Fibroblast of gingiva (primary cell): ENCODE measurements around the gene MACROH2A1.
A peak's percentile ranks its signal among the peaks of the same experiment; 100 is the strongest.

Source experiments
- DNase-seq: peaks from one replicate; pipeline ENCODE4 v3.0.0-alpha.2; 2011; ENCODE audit warnings: low read depth

The MACROH2A1 gene

DNA sequence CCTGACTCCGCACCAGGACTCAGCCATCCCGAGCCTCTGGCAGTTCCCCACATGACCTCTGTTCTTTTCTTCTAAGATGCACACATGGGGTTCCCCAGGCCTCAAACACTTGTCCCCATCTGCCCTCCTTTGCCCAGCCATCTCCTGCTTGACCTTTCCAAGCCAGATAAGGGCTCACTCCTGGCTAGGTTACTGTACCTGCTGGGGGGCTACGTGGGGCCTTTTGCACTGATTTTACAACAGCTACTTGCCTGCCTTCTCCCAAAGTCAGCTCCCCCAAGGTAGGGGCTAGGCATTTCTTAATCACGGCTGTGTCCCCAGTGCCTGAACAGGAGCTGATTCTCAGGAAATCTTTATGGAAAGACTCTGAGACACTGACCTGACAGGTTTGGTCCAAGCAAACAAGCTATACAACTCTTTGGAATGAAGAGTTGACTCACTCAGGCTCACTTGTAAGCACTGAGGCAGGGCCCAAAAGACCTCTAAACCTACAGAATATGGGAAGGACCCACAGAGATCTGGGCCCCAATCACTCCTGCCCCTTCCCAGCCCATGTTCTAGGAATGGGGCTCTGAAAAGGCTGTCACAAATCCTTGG is 2.5 kb downstream of the MACROH2A1 start:
- DNase-seq: no peak

- no peak for DNase-seq
Observed at GRCh38 chr5:135395866-135396265, 3.2 kb downstream of the MACROH2A1 start.

- no peak for DNase-seq
Observed at GRCh38 chr5:135395451-135395850, 3.6 kb downstream of the MACROH2A1 start.

- no peak for DNase-seq
Observed at GRCh38 chr5:135394095-135394494, 4.9 kb downstream of the MACROH2A1 start.

- no peak for DNase-seq
Observed at GRCh38 chr5:135393691-135394090, 5.3 kb downstream of the MACROH2A1 start.

DNA sequence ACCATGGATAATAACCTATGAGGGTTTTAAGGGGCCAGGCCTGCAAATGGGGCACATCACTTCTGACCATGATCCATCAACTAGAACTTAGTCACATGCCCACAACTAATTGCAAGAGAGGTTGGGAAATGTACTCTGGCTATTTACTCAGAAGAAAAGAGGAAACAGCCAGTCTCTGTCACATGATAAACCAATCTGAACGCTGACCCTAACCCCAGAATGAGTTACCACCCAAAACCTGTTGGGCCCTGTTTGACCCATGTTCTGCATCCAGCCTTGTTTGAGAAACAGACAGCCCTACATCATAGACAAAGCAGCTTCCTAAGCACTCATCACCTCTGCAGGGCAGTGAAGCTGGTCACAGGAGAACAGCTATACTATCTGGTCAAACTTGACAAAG is 5.8 kb downstream of the MACROH2A1 start:
- no peak for DNase-seq

- DNase-seq: peak; percentile 61
Observed at GRCh38 chr5:135392256-135392655, 6.8 kb downstream of the MACROH2A1 start.

DNA sequence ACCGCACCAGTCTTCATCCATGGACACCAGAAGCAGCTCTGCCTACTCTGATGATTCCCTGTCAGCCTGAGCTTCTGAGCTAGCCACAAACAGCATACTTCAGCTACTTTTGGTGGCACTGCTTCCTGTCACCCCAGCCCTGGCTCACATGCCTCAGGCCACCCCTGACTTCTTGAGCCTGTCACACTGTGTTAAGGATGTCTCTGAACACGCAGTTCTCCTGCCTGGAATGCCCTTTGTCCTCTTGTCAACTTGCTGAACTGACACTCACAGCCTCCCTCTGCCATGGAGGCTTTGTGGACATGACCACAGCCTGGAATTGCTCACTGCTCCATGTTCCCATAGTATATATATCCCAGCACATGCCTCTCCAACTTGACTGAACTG is 7.2 kb downstream of the MACROH2A1 start:
- DNase-seq: no peak

GRCh38 chr5:135391116-135391868 is 7.7 kb downstream of the MACROH2A1 start:
- peak; percentile 56 for DNase-seq

DNA sequence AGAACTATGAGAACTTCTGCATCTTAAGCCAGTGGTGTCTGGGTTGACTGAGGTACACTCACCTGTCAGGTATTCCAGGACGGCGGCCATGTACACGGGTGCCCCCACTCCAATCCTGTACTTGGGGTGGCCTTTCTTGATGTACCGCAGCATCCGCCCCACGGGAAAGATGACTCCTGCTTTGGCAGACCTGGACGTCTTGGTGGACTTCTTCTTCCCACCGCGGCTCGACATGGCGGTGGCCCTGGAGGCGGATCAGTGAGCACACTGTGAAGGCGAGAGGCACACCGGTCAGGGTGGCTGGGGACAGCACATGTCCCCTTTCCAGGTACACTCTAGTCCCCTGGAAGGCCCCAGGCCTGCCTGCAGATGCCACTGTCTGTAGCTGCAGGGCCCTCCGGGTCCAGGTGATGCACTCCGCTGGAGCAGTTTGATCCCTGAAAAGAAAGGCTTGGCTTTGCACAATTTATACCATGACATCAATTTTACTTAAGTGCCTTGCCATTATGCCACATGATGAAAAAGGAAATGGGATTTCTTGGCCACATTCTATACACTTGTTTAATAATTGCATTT is 10.1 kb downstream of the MACROH2A1 start:
- DNase-seq: no peak

- DNase-seq: no peak
Observed at GRCh38 chr5:135387629-135387960, 11.4 kb downstream of the MACROH2A1 start.

- peak; percentile 90 for DNase-seq
Observed at GRCh38 chr5:135386886-135387628, 12.0 kb downstream of the MACROH2A1 start.

DNA sequence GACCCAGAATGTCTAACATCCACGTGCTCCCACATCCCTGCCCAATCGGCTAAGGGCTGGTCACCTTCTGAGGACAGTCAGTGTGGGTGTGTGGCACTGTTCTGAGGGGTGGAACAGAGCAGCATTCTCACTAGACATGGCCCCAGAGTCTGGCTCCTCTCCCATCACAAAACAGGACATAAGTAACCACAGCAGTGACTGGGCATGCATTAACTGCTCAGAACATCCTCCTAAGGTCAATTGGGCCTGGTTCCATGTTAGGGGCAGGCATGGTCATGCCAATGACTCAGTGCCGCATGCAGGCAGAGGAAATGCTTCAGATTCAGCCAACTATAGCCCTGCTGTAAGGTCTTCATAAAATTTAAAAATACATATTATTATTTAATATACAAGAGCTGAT is 12.9 kb downstream of the MACROH2A1 start:
- peak; percentile 66 for DNase-seq

GRCh38 chr5:135385576-135385975 is 13.5 kb downstream of the MACROH2A1 start:
- no peak for DNase-seq

- DNase-seq: no peak
Observed at GRCh38 chr5:135384898-135385297, 14.1 kb downstream of the MACROH2A1 start.

DNA sequence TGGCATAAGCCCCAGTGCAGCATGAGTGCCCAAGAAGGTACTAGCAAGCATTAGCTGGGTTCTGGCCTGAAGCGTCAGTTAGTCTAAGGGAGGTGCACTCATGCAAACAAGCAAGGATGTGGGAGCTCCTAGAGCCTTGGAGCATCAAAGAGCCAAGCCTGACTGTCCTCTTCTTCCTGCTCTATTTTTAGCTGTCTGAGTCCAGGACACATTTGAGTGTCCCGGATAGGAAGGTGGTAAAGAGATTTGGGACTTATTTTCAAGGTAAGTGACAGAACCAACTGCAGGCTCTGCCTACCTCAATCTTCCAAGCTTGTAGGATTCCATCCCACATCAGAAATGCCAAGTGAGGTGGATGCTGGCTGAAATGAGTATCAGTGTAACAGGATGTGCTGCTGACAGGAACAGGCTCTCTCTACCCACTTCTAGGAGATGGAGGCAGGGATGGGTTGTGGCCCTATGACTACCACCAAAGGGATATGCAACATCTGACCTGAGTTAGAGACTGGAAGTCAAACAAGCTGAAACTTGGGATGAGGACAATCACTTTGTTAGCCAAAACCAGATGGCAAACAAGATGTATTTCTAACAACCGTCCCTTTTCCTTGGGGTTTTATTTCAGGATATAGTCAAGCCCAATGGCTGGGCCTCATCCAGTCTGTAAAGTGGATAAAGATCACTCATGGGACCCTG is 15.1 kb downstream of the MACROH2A1 start:
- DNase-seq: no peak

DNA sequence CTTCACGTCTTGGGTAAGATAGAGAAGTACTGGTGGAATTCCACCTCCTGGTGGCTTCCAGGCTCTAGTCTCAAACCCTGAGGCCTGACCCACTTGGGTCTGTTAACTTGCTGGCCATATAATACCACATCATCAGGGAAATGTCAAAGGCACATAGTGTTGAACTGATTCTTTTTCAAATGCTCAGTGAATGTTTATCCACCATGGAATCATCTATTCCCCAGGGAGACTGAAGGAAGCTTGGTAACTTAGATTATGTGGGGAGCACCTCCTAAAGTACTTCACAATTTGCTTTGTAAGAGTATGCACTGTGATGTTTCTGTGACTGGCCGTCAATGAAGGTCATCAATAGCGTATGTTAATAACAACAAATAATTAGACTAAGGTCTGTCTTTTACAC is 16.1 kb downstream of the MACROH2A1 start:
- DNase-seq: no peak

DNA sequence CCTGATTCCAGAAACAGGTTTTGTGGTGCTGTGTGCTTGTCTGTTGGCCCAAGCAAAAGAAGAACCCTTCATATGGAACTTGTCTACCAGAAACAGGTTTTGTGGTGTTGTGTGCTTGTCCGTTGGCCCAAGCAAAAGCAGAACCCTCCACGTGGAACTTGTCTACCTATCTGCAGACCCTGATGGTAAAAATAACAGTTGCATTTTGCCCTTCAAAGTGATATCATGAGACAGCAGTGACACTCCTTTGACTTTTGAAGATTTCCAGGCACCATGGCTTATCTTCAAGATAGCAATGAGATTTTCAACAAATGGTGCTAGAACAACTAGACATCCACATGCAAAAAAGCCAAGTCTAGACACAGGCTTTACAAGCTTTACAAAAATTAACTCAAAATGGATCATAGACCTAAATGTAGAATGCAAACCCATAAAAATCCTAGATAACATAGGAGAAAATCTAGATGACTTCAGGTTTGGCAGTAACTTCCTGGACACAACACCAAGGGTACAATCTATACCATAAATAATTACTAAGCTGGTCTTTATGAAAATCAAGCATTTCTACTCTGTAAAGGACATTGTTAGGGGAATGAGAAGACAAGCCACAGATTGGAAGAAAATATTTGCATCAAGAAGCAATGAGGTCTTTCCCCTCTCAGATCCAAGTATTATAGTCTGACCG is 16.8 kb downstream of the MACROH2A1 start:
- no peak for DNase-seq

GRCh38 chr5:135379046-135379654 is 19.9 kb downstream of the MACROH2A1 start:
- no peak for DNase-seq

DNA sequence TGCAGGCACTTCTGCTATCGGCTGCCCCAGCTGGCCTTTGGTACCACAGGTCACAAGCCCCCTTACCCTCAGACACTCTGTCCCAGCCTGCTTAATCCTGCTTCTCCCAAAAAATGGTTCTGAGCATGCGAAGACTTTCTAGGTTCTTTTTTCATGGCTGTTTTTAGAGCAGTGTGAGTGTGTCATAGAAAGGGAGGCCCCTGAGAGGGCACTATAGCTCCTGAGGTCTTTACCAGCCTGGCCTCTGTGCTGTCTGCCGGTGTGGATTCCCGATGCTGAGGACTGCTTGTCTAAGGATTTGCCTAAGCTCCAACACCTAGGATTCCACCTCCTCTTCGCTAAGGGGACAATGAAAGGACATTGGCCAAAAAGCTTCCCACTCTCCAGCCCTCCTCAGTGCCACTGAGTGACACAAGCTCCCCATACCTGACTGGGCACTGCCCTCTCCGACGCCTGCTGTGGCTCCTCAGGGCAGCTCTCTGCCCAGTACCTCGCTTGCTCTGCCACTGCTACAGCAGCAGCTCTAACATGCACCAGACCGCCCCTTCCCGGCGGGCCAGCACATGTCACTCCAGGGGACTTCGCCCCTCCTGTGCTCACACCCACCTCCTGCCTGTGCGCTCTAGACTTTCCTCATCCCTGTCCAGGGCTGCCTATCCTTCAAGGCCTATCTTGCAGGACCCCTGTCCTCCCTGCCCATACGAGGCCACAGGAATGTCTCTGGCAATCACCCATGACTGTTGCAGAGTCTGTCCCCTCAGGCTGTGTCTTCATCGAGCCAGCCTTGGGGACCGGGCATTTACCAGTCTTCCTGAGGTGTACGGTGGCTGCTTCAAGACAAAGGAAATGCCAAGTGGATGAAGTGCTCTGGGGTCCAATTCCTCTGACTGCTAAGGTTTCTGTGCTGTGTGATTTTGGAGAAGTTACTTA is 21.0 kb downstream of the MACROH2A1 start:
- no peak for DNase-seq
